Lung microvascular endothelial cell (primary cell): ENCODE data around the gene CEP131. TPM values are rescaled to one million over a fixed set of nuclear protein-coding genes. Genes with fewer than 3 reads are reported as not detected.
"Not testable (repeated sequence)": the region's sequence is repeated elsewhere in the genome, so short reads cannot be mapped to it uniquely, and the experiment has no call there.

Source experiments
- DNase-seq, 2 donors: peaks; one replicate each; pipeline versions ENCODE4 v3.0.0 to v3.0.0-alpha.2; 2010; ENCODE audit warnings: low read depth in 2 of 2
- total RNA-seq: library from RNA; depleted of rRNA; stranded (reverse); fragments of >200 nt; gene quantifications from 2 replicates; pipeline ENCODE4 v1.2.1, GENCODE V29; 2014

Gene CEP131
- total RNA-seq, 1 donor from 2014 or later = 4.4 TPM

DNA sequence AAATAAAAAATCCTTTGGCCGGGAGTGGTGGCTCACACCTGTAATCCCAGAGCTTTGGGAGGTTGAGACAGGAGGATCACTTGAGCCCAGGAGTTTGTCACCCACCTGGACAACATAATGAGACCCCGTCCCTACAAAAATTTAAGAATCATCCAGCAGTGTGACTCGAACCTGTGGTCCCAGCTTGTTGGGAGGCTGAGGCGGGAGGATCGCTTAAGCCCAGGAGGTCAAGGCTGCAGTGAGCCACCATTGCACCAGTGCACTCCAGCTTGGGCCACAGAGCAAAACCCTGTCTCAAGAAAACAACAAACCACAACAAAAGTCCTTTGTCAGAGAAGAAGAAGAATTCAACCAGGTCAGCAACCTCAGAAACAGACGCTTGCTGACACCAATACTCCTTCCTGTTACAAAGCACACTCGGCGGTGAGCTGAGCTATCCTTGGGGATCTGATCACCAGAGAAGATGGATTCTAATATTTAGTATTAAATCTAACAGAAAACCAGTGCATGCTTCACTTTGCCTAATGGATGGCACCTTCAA lies 70.4 kb downstream of the CEP131 start:
- no peak for DNase-seq

DNA sequence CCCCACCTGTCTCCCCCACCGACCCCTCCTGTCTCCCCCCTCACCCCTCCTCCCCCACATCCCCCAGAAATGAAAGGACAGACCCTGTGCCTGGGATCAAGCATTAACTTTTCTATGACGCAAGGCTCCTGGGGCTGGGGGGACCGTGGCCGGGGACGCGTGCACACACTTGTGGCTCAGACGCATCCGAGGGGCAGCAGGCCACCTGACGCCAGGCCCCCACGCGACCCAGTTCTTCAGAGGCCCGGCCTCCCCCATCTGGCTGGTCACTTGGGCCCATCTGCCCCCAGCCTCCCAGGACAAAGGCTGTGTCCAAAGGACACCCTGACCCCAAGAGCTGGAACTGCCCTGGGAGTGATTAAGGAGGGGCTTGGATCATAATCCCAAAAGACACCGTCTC lies 71.5 kb downstream of the CEP131 start:
- no peak for DNase-seq

DNA sequence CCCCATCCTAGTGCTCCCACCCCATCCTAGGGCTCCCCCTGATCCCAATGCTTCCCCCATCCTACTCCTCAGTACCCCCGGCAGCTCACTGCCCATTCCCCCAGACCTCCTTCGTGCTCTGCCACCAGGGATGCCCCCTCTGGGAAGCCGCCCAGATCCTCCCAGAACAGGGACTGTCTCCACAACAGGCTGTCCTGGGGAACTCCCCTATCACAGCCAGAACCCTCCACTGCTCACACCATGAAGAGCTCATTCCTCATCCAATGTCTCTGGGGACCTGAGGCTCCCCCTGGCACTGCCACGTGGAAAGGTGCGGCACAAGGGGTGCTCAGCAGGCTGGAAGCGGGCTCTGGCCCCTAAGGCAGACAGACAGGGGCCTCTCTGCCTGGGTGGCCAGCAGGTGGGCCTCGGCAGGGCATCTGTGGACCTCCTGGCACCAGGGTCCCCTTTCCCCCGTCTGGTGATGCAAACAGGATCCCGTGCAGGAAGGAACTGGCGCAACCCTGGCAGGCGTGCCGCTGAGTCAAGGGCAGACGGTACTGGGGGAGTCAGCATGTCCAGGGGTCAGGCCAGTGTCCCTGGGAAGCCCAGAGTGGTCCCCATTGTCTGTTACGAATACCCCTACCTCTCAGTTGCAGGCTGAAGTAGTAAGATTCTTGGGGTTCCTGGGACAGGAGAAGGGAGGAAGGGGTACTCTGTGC lies 72.2 kb downstream of the CEP131 start:
- DNase-seq = peak; percentile 51 to 76

DNA sequence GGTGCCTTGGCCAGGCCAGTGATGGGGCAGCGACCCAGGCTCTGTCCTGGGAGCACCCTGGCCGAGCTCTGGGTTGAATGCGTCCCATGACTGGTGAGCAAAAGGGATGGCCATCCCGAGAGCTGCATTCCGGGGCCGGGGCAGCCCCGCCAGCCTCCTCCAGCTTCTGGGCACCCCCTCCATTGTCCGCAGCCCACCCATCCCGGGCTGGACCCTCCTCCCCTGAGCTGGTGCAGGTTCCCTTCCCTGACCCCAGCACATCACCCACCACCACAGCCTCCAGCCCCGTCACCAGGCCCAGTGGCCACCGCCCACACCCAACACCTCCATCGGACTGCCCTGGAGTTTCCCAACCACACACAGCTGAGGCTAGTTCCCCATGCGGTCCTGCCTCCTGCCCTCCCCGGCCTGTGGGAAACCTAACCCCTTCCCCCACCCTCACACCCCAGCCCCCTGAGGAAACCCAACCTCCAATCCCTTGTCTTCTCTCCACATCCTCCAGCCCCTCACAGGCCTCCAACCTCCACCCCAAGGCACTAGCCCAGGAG lies 73.7 kb downstream of the CEP131 start:
- no peak for DNase-seq

DNA sequence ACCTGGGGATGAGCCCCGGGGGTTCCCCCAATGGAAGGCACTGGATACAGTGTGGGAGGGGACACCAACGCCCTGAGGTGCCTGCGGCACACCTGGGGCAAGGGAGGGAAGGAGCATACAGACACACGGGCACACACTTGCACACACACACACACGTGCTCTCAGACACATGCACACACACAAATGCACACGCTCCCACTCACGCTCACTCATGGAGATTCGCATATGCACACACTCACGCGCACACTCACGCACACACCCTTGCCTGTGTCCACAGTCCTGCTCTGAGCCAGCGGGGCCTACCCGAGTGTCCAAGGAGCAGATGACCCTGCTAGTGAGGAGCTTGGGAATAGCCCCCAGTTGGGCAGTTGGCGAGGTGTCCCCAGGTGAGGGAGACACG lies 74.2 kb downstream of the CEP131 start:
- DNase-seq = no peak

DNA sequence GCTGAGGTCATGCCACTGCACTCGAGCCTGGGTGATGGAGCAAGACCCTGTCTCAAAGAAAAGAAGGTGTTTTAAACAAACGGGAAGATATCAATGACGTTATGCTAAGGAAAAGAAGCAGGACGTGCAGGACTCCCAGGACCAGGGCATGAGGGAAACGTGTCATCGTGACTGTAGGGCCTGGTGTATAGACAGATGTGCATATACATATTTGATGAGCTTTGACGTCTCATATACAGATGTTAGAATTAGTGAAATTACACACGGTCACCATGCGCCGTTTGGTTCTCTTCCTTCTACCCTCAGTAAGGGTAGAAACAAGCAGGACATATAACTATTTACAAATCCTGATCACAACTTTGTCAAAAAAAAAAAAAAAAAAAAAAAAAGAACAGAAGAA lies 75.1 kb downstream of the CEP131 start:
- DNase-seq = no peak

DNA sequence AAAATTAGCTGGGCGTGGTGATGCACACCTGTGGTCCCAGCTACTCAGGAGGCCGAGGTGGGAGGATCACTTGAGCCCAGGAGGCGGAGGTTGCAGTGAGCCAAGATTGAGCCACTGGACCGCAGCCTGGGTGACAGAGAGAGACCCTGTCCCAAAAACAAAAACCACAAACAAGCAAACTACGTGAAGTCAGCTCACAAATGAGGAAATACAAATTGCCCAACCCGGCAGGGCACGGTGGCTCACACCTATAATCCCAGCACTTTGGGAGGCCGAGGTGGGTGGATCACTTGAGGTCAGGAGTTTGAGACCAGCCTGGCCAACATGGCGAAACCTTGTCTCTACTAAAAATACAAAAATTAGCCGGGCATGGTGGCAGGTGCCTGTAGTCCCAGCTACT lies 76.6 kb downstream of the CEP131 start:
- not testable (repeated sequence) for DNase-seq

DNA sequence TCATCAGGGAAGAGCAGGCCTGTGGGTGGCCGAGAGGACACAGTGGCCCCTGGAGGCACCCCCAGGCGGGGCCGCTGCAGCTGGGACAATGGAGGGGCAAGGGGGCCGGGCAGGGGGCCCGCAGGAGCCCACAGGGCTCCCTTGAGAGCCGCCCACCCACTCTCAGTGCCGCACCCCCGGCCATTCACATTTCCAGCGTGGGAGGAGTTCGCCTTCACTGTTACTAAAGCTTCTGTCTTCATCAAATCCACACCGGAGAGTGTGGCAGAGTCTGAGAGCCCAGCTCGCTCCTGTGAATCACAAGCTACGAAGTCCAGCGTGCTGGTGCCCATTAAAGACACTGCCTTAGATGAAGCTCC lies 78.4 kb downstream of the CEP131 start:
- no peak for DNase-seq

DNA sequence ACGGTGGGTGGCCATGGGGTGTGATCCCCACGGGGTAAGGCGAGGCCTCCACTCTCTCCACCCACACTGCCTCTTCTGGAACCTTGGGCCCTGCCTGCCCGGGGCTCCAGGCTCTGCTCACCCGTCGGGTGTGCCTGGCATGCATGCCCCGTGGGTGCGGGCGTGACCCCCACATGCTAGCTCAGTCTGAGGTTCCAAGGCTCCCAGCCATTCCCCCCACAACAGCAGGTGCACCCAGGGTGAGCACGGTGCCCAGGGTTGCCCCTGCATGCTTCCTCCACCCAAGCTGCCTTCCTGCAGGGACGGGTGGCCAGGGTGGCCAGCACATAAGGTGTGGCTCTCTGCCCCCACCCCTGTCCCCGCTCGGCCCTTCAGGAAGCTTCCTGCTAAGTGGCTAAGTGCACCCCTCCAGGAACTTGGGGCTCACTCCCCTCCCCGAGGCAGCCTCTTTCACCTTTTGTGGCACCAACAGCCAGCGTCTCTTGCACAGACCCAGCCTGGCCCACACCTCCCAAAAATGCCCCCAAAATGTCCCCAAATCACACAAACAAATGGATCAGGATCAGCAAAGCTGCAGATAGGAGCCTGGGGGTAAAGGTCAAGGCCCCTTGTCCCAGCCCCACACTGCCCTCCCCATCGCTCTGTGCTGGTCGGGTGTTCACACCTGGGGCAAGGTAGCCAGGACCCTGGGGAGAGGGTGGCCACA lies 78.9 kb downstream of the CEP131 start:
- DNase-seq = no peak

DNA sequence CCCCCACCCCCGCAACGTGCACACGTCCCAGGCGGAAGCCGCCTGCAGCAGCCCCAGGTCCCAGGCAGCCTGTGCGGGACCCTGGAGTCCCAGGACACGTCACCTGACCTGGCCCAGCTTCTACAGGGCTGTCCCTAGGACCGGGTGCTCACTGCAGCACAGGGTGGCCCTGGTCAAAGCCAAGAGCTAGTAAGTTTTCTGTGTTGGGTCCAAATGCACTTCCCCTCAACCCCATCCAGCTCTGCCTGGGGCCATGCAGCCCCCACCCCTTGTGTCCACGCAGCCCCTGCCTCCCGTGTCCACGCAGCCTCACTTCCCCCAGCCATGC lies 79.6 kb downstream of the CEP131 start:
- DNase-seq = no peak

DNA sequence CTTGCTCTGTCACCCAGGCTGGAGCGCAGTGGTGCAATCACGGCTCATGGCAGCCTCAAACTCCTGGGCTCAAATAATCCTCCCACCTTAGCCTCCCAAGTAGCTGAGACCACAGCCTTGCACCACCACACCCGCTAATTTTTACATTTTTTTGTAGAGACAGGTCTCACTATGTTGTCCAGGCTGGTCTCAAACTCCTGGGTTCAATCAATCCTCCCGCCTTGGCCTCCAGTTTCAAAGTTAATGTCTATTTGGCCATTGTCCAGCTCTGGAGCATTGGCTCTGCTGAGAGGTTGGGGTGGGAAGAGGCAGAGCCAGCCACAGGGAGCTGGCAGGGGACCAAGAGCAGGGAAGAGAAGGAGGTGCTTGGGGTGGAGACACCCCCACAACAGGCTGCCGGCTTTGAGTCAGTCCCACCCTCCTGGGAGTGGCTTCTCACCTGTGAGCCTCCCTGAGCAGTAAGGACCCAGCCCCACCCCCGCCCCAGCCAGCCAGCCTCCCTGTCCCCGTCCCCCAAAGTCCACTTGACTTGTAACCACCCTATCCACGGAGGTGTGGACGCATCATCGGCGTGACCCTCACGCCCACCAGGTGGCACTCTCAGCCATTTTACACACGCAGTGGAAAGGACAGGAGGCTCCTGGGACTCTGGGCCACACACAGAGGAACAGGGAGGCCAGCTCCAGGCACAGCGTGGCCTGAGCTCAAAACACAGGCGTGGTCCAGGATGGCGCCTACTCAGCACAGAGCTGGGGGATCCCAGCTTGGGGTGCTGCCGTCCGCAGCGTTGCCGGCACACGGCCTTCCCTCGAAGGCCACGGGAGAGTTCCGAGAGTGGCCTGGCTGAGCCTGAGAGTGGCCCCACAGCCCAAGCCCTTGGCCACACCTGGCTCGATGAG lies 80.2 kb downstream of the CEP131 start:
- DNase-seq = peak; percentile 78 to 90

DNA sequence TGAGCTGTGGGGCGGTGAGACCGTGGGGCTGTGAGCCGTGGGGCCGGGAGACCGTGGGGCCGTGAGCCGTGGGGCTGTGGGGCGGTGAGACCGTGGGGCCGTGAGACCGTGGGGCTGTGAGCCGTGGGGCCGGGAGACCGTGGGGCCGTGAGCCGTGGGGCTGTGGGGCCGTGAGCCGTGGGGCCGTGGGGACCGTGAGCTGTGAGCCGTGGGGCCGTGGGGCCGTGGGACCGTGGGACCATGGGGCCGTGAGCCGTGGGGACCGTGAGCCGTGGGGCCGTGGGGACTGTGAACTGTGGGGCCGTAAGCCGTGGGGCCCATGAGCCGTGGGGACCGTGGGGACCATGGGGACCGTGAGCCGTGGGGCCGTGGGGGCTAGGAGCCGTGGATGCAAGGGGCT lies 82.1 kb downstream of the CEP131 start:
- no peak for DNase-seq

DNA sequence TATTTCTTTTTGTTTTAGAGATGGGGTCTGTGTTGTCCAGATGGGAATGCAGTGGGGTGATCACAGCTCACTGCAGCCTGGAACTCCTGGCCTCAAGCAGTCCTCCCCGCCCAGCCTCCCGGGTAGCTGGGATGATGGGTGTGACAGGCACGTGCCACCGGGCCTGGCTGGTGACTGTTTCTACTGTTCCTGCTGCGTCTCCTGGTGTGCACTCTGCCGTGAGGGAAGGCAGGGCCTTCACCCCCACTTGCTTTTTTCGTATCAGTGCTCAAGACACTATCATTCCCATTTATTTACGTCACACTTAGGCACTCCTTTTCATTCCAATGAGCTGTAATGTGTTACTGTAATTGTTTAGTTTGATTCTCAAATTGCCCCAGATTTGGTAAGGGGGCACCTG lies 82.7 kb downstream of the CEP131 start:
- DNase-seq = no peak

Other genes with a start within 250 kb of the CEP131 start
- gene CHMP6, start 231.1 kb downstream of the CEP131 start, total RNA-seq = 12.4 and 14.5 TPM in 2 replicates
- gene BAIAP2, start 187.8 kb downstream of the CEP131 start, total RNA-seq = 21.8 and 57.7 TPM in 2 replicates
- not detected in 2 replicates for gene PVALEF, start 57.5 kb downstream of the CEP131 start, total RNA-seq
- gene AATK, start 56.7 kb downstream of the CEP131 start, total RNA-seq = 0.99 and 1.5 TPM in 2 replicates
- gene TEPSIN, start 16.1 kb upstream of the CEP131 start, total RNA-seq = 5.2 and 8.3 TPM in 2 replicates
- 21.8 and 28.5 TPM in 2 replicates for gene NDUFAF8, start 16.4 kb upstream of the CEP131 start, total RNA-seq
- gene SLC38A10, start 72.3 kb upstream of the CEP131 start, total RNA-seq = 40.3 and 52.0 TPM in 2 replicates
- gene BAHCC1, start 172.5 kb upstream of the CEP131 start, total RNA-seq = 2.6 TPM in 2 replicates